ENCODE results near the gene KATNB1.

GRCh38 chr16:57762365-57763040 is 26.9 kb downstream of the KATNB1 start:
- no peak for TF ChIP-seq CTCF (IDR thresholded peaks at IDR 0.05)
- TF ChIP-seq POLR2AphosphoS5 (IDR thresholded peaks at IDR 0.05; ENCODE audit: low read depth, low read length), result no peak
- TF ChIP-seq REST (IDR thresholded peaks at IDR 0.05; ENCODE audit: insufficient read depth in 1 of 2, low read depth in 2 of 2, low read length in 1 of 2), result no peak
